Neural cell (in vitro differentiated cells): ENCODE data around the gene CACNA1C.

Source experiments
- CTCF ChIP-seq: fragments of 450-650 bp; IDR thresholded peaks from 2 replicates; pipeline ENCODE4 v1.5.1; 2014; ENCODE audit warnings: antibody characterized with exemption, mild to moderate bottlenecking, moderate library complexity; ENCODE audit not compliant: poor library complexity, severe bottlenecking
- EP300 ChIP-seq: fragments of 450-650 bp; conservative IDR thresholded peaks from 2 replicates; pipeline ENCODE4 v1.6.1; 2014; ENCODE audit warnings: antibody characterized with exemption, mild to moderate bottlenecking, moderate library complexity; ENCODE audit not compliant: poor library complexity, severe bottlenecking
- EZH2 ChIP-seq: fragments of 200-600, 300-800 bp; shearing (Covaris generic), sonication (generic); IDR thresholded peaks from 2 replicates; pipeline ENCODE4 v1.6.1; 2014; ENCODE audit warnings: antibody characterized with exemption, low read length, borderline replicate concordance, mild to moderate bottlenecking; ENCODE audit not compliant: insufficient read depth, poor library complexity, severe bottlenecking
- REST ChIP-seq: IDR thresholded peaks from 2 replicates; pipeline ENCODE4 v1.6.1; 2012; ENCODE audit warnings: borderline replicate concordance
- SMC3 ChIP-seq: fragments of 450-650 bp; conservative IDR thresholded peaks from 2 replicates; pipeline ENCODE4 v1.6.1; 2014; ENCODE audit warnings: antibody characterized with exemption, mild to moderate bottlenecking, moderate library complexity; ENCODE audit not compliant: poor library complexity
- TAF1 ChIP-seq: IDR thresholded peaks from 2 replicates; pipeline ENCODE4 v1.6.1; 2012; ENCODE audit warnings: low read depth

DNA sequence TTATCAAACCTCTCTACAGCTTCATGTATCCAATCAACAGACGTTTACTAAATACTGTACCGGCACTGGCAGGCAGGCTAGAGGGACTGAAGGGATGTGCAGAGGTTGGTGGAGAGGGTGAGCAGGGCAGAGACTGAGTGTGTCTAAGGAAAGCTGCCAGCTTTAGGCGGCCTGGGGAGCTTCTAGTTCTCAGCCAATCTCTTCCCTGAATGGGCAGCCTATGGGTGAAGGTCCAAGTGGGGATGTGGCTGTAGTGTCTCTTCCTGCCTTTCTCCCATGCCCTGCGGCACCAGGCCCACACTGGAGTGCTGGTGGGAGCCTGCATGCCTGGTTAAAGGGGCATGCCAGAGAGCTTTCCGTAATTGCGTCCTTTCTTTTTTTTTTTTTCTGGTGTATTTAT, 239.8 kb downstream of the CACNA1C start:
- no peak for TF ChIP-seq CTCF
- no peak for TF ChIP-seq EZH2
- no peak for TF ChIP-seq REST
- no peak for TF ChIP-seq EP300
- no peak for TF ChIP-seq SMC3
- TF ChIP-seq TAF1 = no peak
